Testis (tissue), 2 donors: ENCODE results near the gene FBXO30.

Source experiments
- CTCF ChIP-seq, 3 experiments: fragments of 450-650 bp in 2 of 3; fragments of 200-600 bp in 1 of 3; sonication (generic) in 1 of 3; IDR thresholded peaks; one replicate each; pipeline ENCODE4 v1.5.1; 2016 to 2019; ENCODE audit warnings: antibody characterized with exemption in 3 of 3, mild to moderate bottlenecking in 2 of 3, moderate library complexity in 1 of 3
- POLR2A ChIP-seq: fragments of 450-650 bp; IDR thresholded peaks from one replicate; pipeline ENCODE4 v1.6.1; 2017; ENCODE audit warnings: antibody characterized with exemption, mild to moderate bottlenecking, moderate library complexity

DNA sequence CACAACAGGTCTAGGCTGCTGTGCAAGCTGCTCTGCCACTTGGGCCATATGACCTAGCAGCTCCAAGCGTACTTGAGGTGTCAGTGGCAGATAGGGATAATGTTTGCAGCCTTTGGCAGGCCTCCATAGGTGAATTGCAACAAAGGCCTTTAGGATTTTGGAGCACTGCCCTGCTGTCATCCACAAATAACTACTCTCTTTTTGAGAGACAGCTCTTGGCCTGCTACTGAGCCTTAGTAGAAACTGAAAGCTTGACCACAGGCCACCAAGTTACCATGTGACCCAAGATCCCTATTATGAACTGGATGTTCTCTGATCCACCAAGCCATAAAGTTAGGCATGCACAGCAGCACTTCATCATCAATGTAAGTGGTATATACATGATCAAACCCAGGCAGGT lies 29.9 kb downstream of the FBXO30 start:
- TF ChIP-seq CTCF (IDR thresholded peaks at IDR 0.05) (no peak), POLR2A (no peak)
